RWPE2 (cell line): ENCODE results near the gene SLC6A4.

Experiments used
- ATAC-seq: fragments of 200-7000 bp; cut with Tn5 transposase; 3 replicates; pipeline ENCODE4 v1.9.1; 2021; ENCODE audit warnings: low read depth
- DNase-seq: peaks from one replicate; pipeline ENCODE4 v3.0.0-alpha.2; 2020; ENCODE audit warnings: low spot score
- H3K27ac ChIP-seq: fragments of 450-650 bp; 2 replicates; pipeline ENCODE4 v1.5.1; 2017; ENCODE audit warnings: mild to moderate bottlenecking; ENCODE audit not compliant: poor library complexity, severe bottlenecking
- H3K27me3 ChIP-seq: fragments of 250-450 bp; sonication (Bioruptor Pico); 2 replicates; pipeline ENCODE4 v1.5.1; 2021; ENCODE audit warnings: mild to moderate bottlenecking, moderate library complexity; ENCODE audit not compliant: insufficient read depth, poor library complexity, severe bottlenecking
- H3K36me3 ChIP-seq: fragments of 250-450 bp; sonication (Bioruptor Pico); 2 replicates; pipeline ENCODE4 v1.5.1; 2020; ENCODE audit warnings: low read depth, mild to moderate bottlenecking, moderate library complexity
- H3K4me1 ChIP-seq: fragments of 250-450 bp; sonication (Bioruptor Pico); 2 replicates; pipeline ENCODE4 v1.5.1; 2021; ENCODE audit warnings: mild to moderate bottlenecking, moderate library complexity; ENCODE audit not compliant: insufficient read depth, poor library complexity, severe bottlenecking
- H3K4me3 ChIP-seq: fragments of 250-450 bp; sonication (Bioruptor Pico); 2 replicates; pipeline ENCODE4 v1.5.1; 2021; ENCODE audit warnings: mild to moderate bottlenecking, moderate library complexity; ENCODE audit not compliant: severe bottlenecking
- H3K9me3 ChIP-seq: fragments of 250-450 bp; sonication (Bioruptor Pico); 2 replicates; pipeline ENCODE4 v1.5.1; 2021; ENCODE audit warnings: mild to moderate bottlenecking, moderate library complexity; ENCODE audit not compliant: severe bottlenecking
- CTCF ChIP-seq: fragments of 450-650 bp; IDR thresholded peaks from one replicate; pipeline ENCODE4 v1.5.1; 2017; ENCODE audit warnings: mild to moderate bottlenecking, moderate library complexity; ENCODE audit not compliant: poor library complexity, severe bottlenecking

The SLC6A4 gene

GRCh38 chr17:30222721-30223175, 12.7 kb downstream of the SLC6A4 start:
- Histone ChIP-seq H3K36me3 (no peaks in the 10 kb centered on the region), H3K27me3 (no peaks in the 10 kb centered on the region), H3K27ac (no peak overlapping the region), H3K4me3 (no peak overlapping the region), H3K4me1 (peaks cover 3% of the 10 kb centered on the region), H3K9me3 (no peaks in the 10 kb centered on the region)
- no peak for ATAC-seq
- DNase-seq = no peak
- TF ChIP-seq CTCF = no peak

- ATAC-seq = no peak
- Histone ChIP-seq H3K4me3 (no peak overlapping the region), H3K36me3 (no peaks in the 10 kb centered on the region), H3K4me1 (peaks cover 3% of the 10 kb centered on the region), H3K9me3 (no peaks in the 10 kb centered on the region), H3K27me3 (no peaks in the 10 kb centered on the region), H3K27ac (no peak overlapping the region)
- no peak for DNase-seq
- no peak for TF ChIP-seq CTCF
These were observed 13.2 kb downstream of the SLC6A4 start for GRCh38 chr17:30222251-30222650.

GRCh38 chr17:30221346-30221745, 14.2 kb downstream of the SLC6A4 start:
- Histone ChIP-seq H3K27ac (no peak overlapping the region), H3K4me3 (no peak overlapping the region), H3K9me3 (no peaks in the 10 kb centered on the region), H3K27me3 (no peaks in the 10 kb centered on the region), H3K36me3 (no peaks in the 10 kb centered on the region), H3K4me1 (peaks cover 3% of the 10 kb centered on the region)
- no peak for TF ChIP-seq CTCF
- ATAC-seq (no peak), DNase-seq (no peak)

- TF ChIP-seq CTCF = no peak
- no peak overlapping the region for H3K27ac ChIP-seq
- H3K27me3 ChIP-seq = no peaks in the 10 kb centered on the region
- H3K4me1 ChIP-seq = peaks cover 3% of the 10 kb centered on the region
- no peaks in the 10 kb centered on the region for H3K36me3 ChIP-seq
- no peaks in the 10 kb centered on the region for H3K9me3 ChIP-seq
- H3K4me3 ChIP-seq = no peak overlapping the region
- DNase-seq = no peak
- no peak for ATAC-seq
These were observed 15.1 kb downstream of the SLC6A4 start for GRCh38 chr17:30220414-30220813.

- TF ChIP-seq CTCF = no peak
- DNase-seq (no peak), ATAC-seq (no peak)
- no peak overlapping the region for H3K4me3 ChIP-seq
- no peaks in the 10 kb centered on the region for H3K4me1 ChIP-seq
- H3K27me3 ChIP-seq = no peaks in the 10 kb centered on the region
- H3K9me3 ChIP-seq = no peaks in the 10 kb centered on the region
- no peaks in the 10 kb centered on the region for H3K36me3 ChIP-seq
- H3K27ac ChIP-seq = no peak overlapping the region
These were observed 15.7 kb downstream of the SLC6A4 start for GRCh38 chr17:30219833-30220232.
